Ishikawa (cell line): ENCODE measurements around the gene PKNOX2.

ENCODE experiments used
- EP300 ChIP-seq: IDR thresholded peaks from 2 replicates; pipeline ENCODE4 v1.6.1; 2012; ENCODE audit warnings: borderline replicate concordance
- NFIC ChIP-seq: IDR thresholded peaks from 2 replicates; pipeline ENCODE4 v1.6.1; 2012
- RAD21 ChIP-seq: IDR thresholded peaks from 2 replicates; pipeline ENCODE4 v1.6.1; 2012; ENCODE audit warnings: low read depth
- TAF1 ChIP-seq: IDR thresholded peaks from 2 replicates; pipeline ENCODE4 v1.6.1; 2012; ENCODE audit warnings: low read depth, mild to moderate bottlenecking
- TEAD4 ChIP-seq: IDR thresholded peaks from 2 replicates; pipeline ENCODE4 v1.6.1; 2012
- TF ChIP-seq, protein P1 (sequence below): IDR thresholded peaks from 2 replicates; pipeline ENCODE4 v1.6.1; 2012
- TF ChIP-seq, protein P2 (sequence below): IDR thresholded peaks from 2 replicates; pipeline ENCODE4 v1.6.1; 2012; ENCODE audit warnings: low read depth, mild to moderate bottlenecking

DNA sequence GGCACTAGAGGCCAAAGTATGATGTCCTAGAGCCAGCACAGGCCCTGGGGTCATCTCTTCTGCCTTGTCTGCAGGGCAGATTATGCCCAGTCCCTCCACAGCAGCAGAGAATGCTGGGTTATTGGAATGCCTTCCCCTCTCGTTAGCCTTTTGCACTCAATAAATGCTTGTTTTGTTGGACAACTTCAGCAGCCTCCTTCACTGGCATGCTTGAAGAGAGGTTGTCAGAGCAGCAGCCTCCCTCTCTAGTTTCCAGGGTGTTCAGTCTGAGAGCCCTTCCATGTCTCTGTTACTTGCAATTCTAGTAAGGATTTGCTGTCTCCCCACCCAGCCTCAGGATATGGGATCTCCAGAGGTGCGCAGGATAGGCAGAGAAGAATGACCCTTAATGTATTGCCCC is 82.9 kb downstream of the PKNOX2 start:
- TF ChIP-seq, protein P1, sequence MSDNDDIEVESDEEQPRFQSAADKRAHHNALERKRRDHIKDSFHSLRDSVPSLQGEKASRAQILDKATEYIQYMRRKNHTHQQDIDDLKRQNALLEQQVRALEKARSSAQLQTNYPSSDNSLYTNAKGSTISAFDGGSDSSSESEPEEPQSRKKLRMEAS, result no peak
- TF ChIP-seq, protein P2, sequence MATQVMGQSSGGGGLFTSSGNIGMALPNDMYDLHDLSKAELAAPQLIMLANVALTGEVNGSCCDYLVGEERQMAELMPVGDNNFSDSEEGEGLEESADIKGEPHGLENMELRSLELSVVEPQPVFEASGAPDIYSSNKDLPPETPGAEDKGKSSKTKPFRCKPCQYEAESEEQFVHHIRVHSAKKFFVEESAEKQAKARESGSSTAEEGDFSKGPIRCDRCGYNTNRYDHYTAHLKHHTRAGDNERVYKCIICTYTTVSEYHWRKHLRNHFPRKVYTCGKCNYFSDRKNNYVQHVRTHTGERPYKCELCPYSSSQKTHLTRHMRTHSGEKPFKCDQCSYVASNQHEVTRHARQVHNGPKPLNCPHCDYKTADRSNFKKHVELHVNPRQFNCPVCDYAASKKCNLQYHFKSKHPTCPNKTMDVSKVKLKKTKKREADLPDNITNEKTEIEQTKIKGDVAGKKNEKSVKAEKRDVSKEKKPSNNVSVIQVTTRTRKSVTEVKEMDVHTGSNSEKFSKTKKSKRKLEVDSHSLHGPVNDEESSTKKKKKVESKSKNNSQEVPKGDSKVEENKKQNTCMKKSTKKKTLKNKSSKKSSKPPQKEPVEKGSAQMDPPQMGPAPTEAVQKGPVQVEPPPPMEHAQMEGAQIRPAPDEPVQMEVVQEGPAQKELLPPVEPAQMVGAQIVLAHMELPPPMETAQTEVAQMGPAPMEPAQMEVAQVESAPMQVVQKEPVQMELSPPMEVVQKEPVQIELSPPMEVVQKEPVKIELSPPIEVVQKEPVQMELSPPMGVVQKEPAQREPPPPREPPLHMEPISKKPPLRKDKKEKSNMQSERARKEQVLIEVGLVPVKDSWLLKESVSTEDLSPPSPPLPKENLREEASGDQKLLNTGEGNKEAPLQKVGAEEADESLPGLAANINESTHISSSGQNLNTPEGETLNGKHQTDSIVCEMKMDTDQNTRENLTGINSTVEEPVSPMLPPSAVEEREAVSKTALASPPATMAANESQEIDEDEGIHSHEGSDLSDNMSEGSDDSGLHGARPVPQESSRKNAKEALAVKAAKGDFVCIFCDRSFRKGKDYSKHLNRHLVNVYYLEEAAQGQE, result no peak
- TF ChIP-seq RAD21, result no peak
- no peak for TF ChIP-seq NFIC
- TF ChIP-seq TAF1, result no peak
- TF ChIP-seq EP300, result no peak
- TF ChIP-seq TEAD4, result no peak
